ENCODE measurements around the gene AKIP1.

AKIP1 gene

GRCh38 chr11:8956860-8957259, 45.9 kb downstream of the AKIP1 start:
- Histone ChIP-seq H3K9me3 (ENCODE audit: control insufficient read depth in 5 of 5, low read length in 5 of 5) (no peaks in the 10 kb centered on the region), H3K36me3 (ENCODE audit: control insufficient read depth in 5 of 5, insufficient read depth in 5 of 5, low read length in 5 of 5) (peaks cover 18 to 45% (median 35%) of the 10 kb centered on the region in 5 donors), H3K4me1 (ENCODE audit: control insufficient read depth in 5 of 5, insufficient read depth in 5 of 5, low read length in 5 of 5) (peaks cover 0 to 8% (median 8%) of the 10 kb centered on the region in 5 donors), H3K9ac (ENCODE audit: low read length in 5 of 5) (no peak overlapping the region), H3K27me3 (ENCODE audit: control insufficient read depth in 5 of 5, insufficient read depth in 4 of 5, low read length in 5 of 5) (no peaks in the 10 kb centered on the region), H3K27ac (ENCODE audit: low read depth, low read length) (no peak overlapping the region), H3K4me3 (ENCODE audit: low read depth in 1 of 5, low read length in 5 of 5) (no peak overlapping the region)

GRCh38 chr11:8959546-8960166, 48.7 kb downstream of the AKIP1 start:
- Histone ChIP-seq H3K9me3 (ENCODE audit: control insufficient read depth in 5 of 5, low read length in 5 of 5) (no peaks in the 10 kb centered on the region), H3K9ac (ENCODE audit: low read length in 5 of 5) (peak overlapping the region in 3 of 5 donors; percentile 26 to 48 (median 35)), H3K4me3 (ENCODE audit: low read depth in 1 of 5, low read length in 5 of 5) (no peak overlapping the region), H3K4me1 (ENCODE audit: control insufficient read depth in 5 of 5, insufficient read depth in 5 of 5, low read length in 5 of 5) (peaks cover 4 to 28% (median 23%) of the 10 kb centered on the region in 5 donors), H3K27ac (ENCODE audit: low read depth, low read length) (no peak overlapping the region), H3K36me3 (ENCODE audit: control insufficient read depth in 5 of 5, insufficient read depth in 5 of 5, low read length in 5 of 5) (peaks cover 2 to 22% (median 14%) of the 10 kb centered on the region in 5 donors), H3K27me3 (ENCODE audit: control insufficient read depth in 5 of 5, insufficient read depth in 4 of 5, low read length in 5 of 5) (no peaks in the 10 kb centered on the region)

- H3K27me3 ChIP-seq (ENCODE audit: control insufficient read depth in 5 of 5, insufficient read depth in 4 of 5, low read length in 5 of 5) = no peaks in the 10 kb centered on the region
- H3K4me1 ChIP-seq (ENCODE audit: control insufficient read depth in 5 of 5, insufficient read depth in 5 of 5, low read length in 5 of 5) = peaks cover 4 to 35% (median 28%) of the 10 kb centered on the region in 5 donors
- H3K27ac ChIP-seq (ENCODE audit: low read depth, low read length) = no peak overlapping the region
- H3K36me3 ChIP-seq (ENCODE audit: control insufficient read depth in 5 of 5, insufficient read depth in 5 of 5, low read length in 5 of 5) = peaks cover 0 to 8% (median 4%) of the 10 kb centered on the region in 5 donors
- H3K9ac ChIP-seq (ENCODE audit: low read length in 5 of 5) = peak overlapping the region in 2 of 5 donors; percentile 34 to 45
- no peak overlapping the region for H3K4me3 ChIP-seq (ENCODE audit: low read depth in 1 of 5, low read length in 5 of 5)
- no peaks in the 10 kb centered on the region for H3K9me3 ChIP-seq (ENCODE audit: control insufficient read depth in 5 of 5, low read length in 5 of 5)
These were observed 50.4 kb downstream of the AKIP1 start for GRCh38 chr11:8961401-8961800.

DNA sequence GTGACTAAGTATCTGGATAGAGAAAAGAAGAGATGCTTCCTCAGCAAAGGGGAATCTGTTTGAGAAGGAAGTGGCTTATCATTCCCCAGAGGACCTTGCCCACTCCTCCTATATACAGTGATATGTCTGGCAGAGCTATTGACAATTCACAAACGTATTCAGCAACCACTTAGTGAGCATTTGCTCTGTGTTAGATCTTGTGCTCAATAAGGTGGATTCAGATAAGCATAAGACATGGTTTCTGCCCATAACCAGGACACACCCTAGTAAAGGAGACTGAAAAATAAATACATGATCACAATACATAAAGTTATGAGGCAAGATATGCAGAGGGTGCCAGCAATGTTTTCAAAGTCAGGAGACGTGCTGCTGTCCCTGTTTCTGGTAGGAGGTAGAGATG, 51.9 kb downstream of the AKIP1 start:
- peak overlapping the region in 2 of 5 donors; percentile 94 to 96 for H3K4me3 ChIP-seq (ENCODE audit: low read depth in 1 of 5, low read length in 5 of 5)
- H3K9ac ChIP-seq (ENCODE audit: low read length in 5 of 5) = peak overlapping the region in 3 of 5 donors; percentile 94 to 96 (median 94)
- no peaks in the 10 kb centered on the region for H3K27me3 ChIP-seq (ENCODE audit: control insufficient read depth in 5 of 5, insufficient read depth in 4 of 5, low read length in 5 of 5)
- H3K4me1 ChIP-seq (ENCODE audit: control insufficient read depth in 5 of 5, insufficient read depth in 5 of 5, low read length in 5 of 5) = peaks cover 4 to 35% (median 28%) of the 10 kb centered on the region in 5 donors
- H3K9me3 ChIP-seq (ENCODE audit: control insufficient read depth in 5 of 5, low read length in 5 of 5) = no peaks in the 10 kb centered on the region
- no peak overlapping the region for H3K27ac ChIP-seq (ENCODE audit: low read depth, low read length)
- H3K36me3 ChIP-seq (ENCODE audit: control insufficient read depth in 5 of 5, insufficient read depth in 5 of 5, low read length in 5 of 5) = peaks cover 0 to 5% (median 3%) of the 10 kb centered on the region in 5 donors

DNA sequence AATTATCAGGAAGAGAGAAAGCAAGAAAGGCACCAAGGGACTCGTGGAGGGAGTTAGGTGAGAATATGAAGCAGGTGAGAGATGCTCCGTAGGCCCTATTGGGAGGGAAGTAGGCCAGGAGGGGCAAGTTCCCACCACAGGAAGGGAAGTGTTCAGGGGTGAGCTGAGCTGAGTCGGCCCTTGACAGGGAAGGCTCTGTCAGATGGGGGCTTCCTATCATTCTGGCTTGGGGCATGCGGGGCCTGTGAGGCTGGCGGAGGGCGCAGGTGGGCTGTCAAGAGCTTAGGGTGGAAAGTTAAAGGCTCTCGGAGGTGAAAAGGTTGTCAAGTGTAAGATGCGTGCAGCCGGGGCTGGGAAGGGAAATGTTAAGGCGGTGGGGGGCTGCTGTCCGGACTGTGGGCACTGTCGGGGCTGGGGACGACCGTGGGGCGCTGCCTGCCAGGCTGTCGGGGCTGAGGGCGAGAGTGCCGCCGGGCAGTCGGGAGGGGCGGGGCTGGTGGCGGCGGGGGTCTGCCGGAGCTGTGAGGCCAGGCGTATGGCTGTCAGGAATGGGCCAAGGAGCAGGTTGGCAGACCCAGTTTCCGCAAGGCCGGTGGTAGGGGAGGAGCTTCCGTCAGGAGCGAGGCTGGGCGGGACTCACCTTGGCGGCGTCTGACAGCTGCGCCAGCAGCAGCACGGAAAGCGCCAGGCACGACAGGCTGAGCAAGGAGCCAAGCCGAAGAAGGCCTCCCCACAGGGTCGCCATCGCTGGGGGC, 52.8 kb downstream of the AKIP1 start:
- Histone ChIP-seq H3K36me3 (ENCODE audit: control insufficient read depth in 5 of 5, insufficient read depth in 5 of 5, low read length in 5 of 5) (peaks cover 0 to 5% (median 3%) of the 10 kb centered on the region in 5 donors), H3K4me3 (ENCODE audit: low read depth in 1 of 5, low read length in 5 of 5) (peak overlapping the region; percentile 61 to 96 (median 94)), H3K4me1 (ENCODE audit: control insufficient read depth in 5 of 5, insufficient read depth in 5 of 5, low read length in 5 of 5) (peaks cover 4 to 35% (median 28%) of the 10 kb centered on the region in 5 donors), H3K9ac (ENCODE audit: low read length in 5 of 5) (peak overlapping the region; percentile 43 to 96 (median 94)), H3K27me3 (ENCODE audit: control insufficient read depth in 5 of 5, insufficient read depth in 4 of 5, low read length in 5 of 5) (no peaks in the 10 kb centered on the region), H3K9me3 (ENCODE audit: control insufficient read depth in 5 of 5, low read length in 5 of 5) (no peaks in the 10 kb centered on the region), H3K27ac (ENCODE audit: low read depth, low read length) (peak overlapping the region; percentile 98)

GRCh38 chr11:8964324-8965320, 53.6 kb downstream of the AKIP1 start, which contains the start of gene TMEM9B:
Gene TMEM9B (minus strand): TSS chr11:8964442. CDS start chr11:8964313, 129 bp downstream.
- peak within 1 kb of the TSS; percentile 67 to 96 (median 94) for H3K4me3 ChIP-seq (ENCODE audit: low read depth in 1 of 5, low read length in 5 of 5)
- H3K27ac ChIP-seq (ENCODE audit: low read depth, low read length) = peak within 1 kb of the TSS; percentile 98
- H3K9ac ChIP-seq (ENCODE audit: low read length in 5 of 5) = peak within 1 kb of the TSS; percentile 43 to 96 (median 94)
- H3K9me3 ChIP-seq (ENCODE audit: control insufficient read depth in 5 of 5, low read length in 5 of 5) = no peaks in the 10 kb centered on the region
- peaks cover 0 to 5% (median 3%) of the 10 kb centered on the region in 5 donors for H3K36me3 ChIP-seq (ENCODE audit: control insufficient read depth in 5 of 5, insufficient read depth in 5 of 5, low read length in 5 of 5)
- H3K27me3 ChIP-seq (ENCODE audit: control insufficient read depth in 5 of 5, insufficient read depth in 4 of 5, low read length in 5 of 5) = no peaks in the 10 kb centered on the region
- peaks cover 4 to 30% (median 22%) of the 10 kb centered on the region in 5 donors for H3K4me1 ChIP-seq (ENCODE audit: control insufficient read depth in 5 of 5, insufficient read depth in 5 of 5, low read length in 5 of 5)

GRCh38 chr11:8967184-8967583, 56.2 kb downstream of the AKIP1 start:
- H3K27me3 ChIP-seq (ENCODE audit: control insufficient read depth in 5 of 5, insufficient read depth in 4 of 5, low read length in 5 of 5) = no peaks in the 10 kb centered on the region
- H3K9ac ChIP-seq (ENCODE audit: low read length in 5 of 5) = no peak overlapping the region
- no peak overlapping the region for H3K4me3 ChIP-seq (ENCODE audit: low read depth in 1 of 5, low read length in 5 of 5)
- peaks cover 4 to 27% (median 20%) of the 10 kb centered on the region in 5 donors for H3K4me1 ChIP-seq (ENCODE audit: control insufficient read depth in 5 of 5, insufficient read depth in 5 of 5, low read length in 5 of 5)
- H3K36me3 ChIP-seq (ENCODE audit: control insufficient read depth in 5 of 5, insufficient read depth in 5 of 5, low read length in 5 of 5) = peaks cover 0 to 5% (median 0%) of the 10 kb centered on the region in 5 donors
- no peak overlapping the region for H3K27ac ChIP-seq (ENCODE audit: low read depth, low read length)
- H3K9me3 ChIP-seq (ENCODE audit: control insufficient read depth in 5 of 5, low read length in 5 of 5) = no peaks in the 10 kb centered on the region

Data from subcutaneous abdominal adipose tissue (tissue), 5 donors.